Dendritic cell treated with granulocyte-macrophage colony-stimulating factor and Interleukin-4, amounts not matched to agents 40 ng/mL and 50 ng/mL, for 4 days (primary cell): ENCODE data around the gene OR2T27.
"Not testable (repeated sequence)": the region's sequence is repeated elsewhere in the genome, so short reads cannot be mapped to it uniquely, and the experiment has no call there.

Experiments used
- H3K27ac Mint-ChIP-seq: one replicate; pipeline ENCODE4 v1.8.0; 2022; ENCODE audit warnings: mild to moderate bottlenecking, mixed read lengths
- H3K27me3 Mint-ChIP-seq: one replicate; pipeline ENCODE4 v1.8.0; 2022; ENCODE audit warnings: mild to moderate bottlenecking, mixed read lengths
- H3K36me3 Mint-ChIP-seq: one replicate; pipeline ENCODE4 v1.8.0; 2022; ENCODE audit warnings: low read depth, mixed read lengths
- H3K4me1 Mint-ChIP-seq: one replicate; pipeline ENCODE4 v1.8.0; 2022; ENCODE audit warnings: low read depth, mixed read lengths
- H3K4me3 Mint-ChIP-seq: one replicate; pipeline ENCODE4 v1.8.0; 2022; ENCODE audit warnings: mild to moderate bottlenecking, moderate library complexity, mixed read lengths
- H3K9me3 Mint-ChIP-seq: one replicate; pipeline ENCODE4 v1.8.0; 2022; ENCODE audit warnings: mixed read lengths
- intact Hi-C: fragments of 100-400 bp; cut with micrococcal nuclease; formaldehyde crosslinking; loops from one replicate; pipeline ENCODE4 v1.15.0; 2022

OR2T27 gene, protein sequence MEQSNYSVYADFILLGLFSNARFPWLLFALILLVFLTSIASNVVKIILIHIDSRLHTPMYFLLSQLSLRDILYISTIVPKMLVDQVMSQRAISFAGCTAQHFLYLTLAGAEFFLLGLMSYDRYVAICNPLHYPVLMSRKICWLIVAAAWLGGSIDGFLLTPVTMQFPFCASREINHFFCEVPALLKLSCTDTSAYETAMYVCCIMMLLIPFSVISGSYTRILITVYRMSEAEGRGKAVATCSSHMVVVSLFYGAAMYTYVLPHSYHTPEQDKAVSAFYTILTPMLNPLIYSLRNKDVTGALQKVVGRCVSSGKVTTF

GRCh38 chr1:248655354-248655753 lies at the start of gene OR2T27:
OR2T27 (minus strand) TSS chr1:248655528; CDS start chr1:248650884, 4,644 bp downstream.
- H3K9me3 Mint-ChIP-seq, H3K36me3 Mint-ChIP-seq, H3K27me3 Mint-ChIP-seq, H3K4me3 Mint-ChIP-seq, H3K4me1 Mint-ChIP-seq, intact Hi-C loops, H3K27ac Mint-ChIP-seq: not testable (repeated sequence)

DNA sequence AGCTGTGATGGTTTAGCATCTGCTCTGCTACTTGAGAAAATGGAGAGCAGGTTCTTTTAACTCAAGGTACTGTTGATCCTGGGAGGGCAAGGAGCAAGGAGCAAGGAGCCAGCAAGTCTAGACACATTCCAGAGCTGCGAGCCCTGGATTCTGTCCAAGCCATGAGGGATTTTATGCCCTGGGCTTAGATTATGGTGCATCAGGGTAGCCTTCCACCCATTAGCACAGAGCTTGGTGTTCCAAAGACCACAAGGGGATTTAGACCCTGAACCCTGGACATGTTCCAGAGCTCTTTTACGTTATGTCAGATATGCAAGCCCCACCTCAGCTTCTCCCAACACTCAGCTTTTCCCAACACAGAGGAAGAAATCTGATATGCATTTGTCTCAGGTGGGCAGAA lies 49.3 kb upstream of the OR2T27 start:
- Mint-ChIP-seq H3K27me3 (no peaks in the 10 kb centered on the region), H3K4me3 (no peak overlapping the region), H3K36me3 (no peaks in the 10 kb centered on the region), H3K27ac (no peak overlapping the region), H3K4me1 (peaks cover 17% of the 10 kb centered on the region), H3K9me3 (no peaks in the 10 kb centered on the region)
- intact Hi-C loops = loop anchor here (2.0 to 5.0 kb wide), 2 partner anchors 82 to 102 kb away; no protein-coding TSS in a partner anchor

DNA sequence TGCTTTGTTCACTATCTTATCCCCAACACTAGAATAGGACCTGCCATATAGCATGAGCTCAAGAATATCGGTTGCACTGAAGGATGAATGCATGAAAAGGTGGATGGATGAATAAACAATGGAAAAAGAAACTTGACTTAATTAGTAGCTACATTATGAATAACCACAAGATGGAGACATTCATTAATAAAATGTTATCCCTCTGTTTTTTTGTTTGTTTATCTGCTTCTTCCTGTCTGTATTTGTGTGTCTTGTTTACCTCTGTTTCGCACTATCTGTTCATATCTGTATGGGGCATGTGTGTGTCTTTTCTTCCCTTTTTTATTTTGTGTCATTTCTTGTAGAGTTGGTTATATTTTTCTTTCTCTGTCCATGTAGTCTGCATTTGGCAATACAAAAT lies 48.3 kb upstream of the OR2T27 start:
- no peaks in the 10 kb centered on the region for H3K36me3 Mint-ChIP-seq
- H3K9me3 Mint-ChIP-seq = no peaks in the 10 kb centered on the region
- no peaks in the 10 kb centered on the region for H3K27me3 Mint-ChIP-seq
- intact Hi-C loops = loop anchor here (2.0 to 5.0 kb wide), 2 partner anchors 81 to 103 kb away; no protein-coding TSS in a partner anchor
- no peak overlapping the region for H3K27ac Mint-ChIP-seq
- no peak overlapping the region for H3K4me3 Mint-ChIP-seq
- H3K4me1 Mint-ChIP-seq = peaks cover 14% of the 10 kb centered on the region

GRCh38 chr1:248702714-248703113 lies 47.4 kb upstream of the OR2T27 start, which contains the start of gene OR14I1:
OR14I1 (minus strand) TSS chr1:248702766.
- Mint-ChIP-seq H3K36me3 (no peaks in the 10 kb centered on the region), H3K4me1 (peaks cover 6% of the 10 kb centered on the region), H3K9me3 (no peaks in the 10 kb centered on the region), H3K4me3 (no peak within 1 kb of the TSS), H3K27ac (no peak within 1 kb of the TSS), H3K27me3 (no peaks in the 10 kb centered on the region)
- intact Hi-C loops = loop anchor here (5.0 kb wide), 1 partner anchor 80 kb away; no protein-coding TSS in a partner anchor

GRCh38 chr1:248699099-248699498 lies 43.8 kb upstream of the OR2T27 start:
- intact Hi-C loops = no loop called here
- peaks cover 27% of the 10 kb centered on the region for H3K4me1 Mint-ChIP-seq

GRCh38 chr1:248697907-248698306 lies 42.6 kb upstream of the OR2T27 start:
- Mint-ChIP-seq H3K4me3 (no peak overlapping the region), H3K9me3 (no peaks in the 10 kb centered on the region), H3K27ac (no peak overlapping the region), H3K4me1 (peaks cover 27% of the 10 kb centered on the region), H3K27me3 (no peaks in the 10 kb centered on the region), H3K36me3 (no peaks in the 10 kb centered on the region)
- intact Hi-C loops = no loop called here

More at GRCh38 chr1:248699099-248699498, 43.8 kb upstream of the OR2T27 start:
- Mint-ChIP-seq H3K27ac (no peak overlapping the region), H3K4me3 (no peak overlapping the region), H3K9me3 (no peaks in the 10 kb centered on the region), H3K27me3 (no peaks in the 10 kb centered on the region), H3K36me3 (no peaks in the 10 kb centered on the region)

DNA sequence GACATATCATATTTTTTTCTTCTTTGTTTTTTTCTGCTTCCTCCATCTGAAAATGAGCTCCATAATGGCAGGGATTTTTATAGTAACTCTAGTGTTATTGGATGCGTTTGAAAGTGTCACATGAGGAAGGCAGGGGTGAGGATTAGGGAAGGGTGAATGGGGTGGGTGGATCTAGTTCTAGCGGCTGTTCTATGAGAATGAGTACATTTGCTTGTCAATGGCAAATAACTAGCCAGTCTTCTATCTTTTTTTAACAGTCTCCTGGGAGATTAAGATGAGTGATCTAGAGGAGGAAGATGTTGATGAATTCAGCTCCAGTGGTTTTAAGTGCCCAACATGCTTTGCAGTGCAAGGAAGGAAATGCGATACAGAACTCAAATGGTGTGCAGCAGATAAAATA lies 41.4 kb upstream of the OR2T27 start:
- Mint-ChIP-seq H3K9me3 (peaks cover 8% of the 10 kb centered on the region), H3K27me3 (peaks cover 6% of the 10 kb centered on the region), H3K4me1 (peaks cover 27% of the 10 kb centered on the region), H3K36me3 (no peaks in the 10 kb centered on the region), H3K27ac (no peak overlapping the region), H3K4me3 (no peak overlapping the region)
- intact Hi-C loops = no loop called here

DNA sequence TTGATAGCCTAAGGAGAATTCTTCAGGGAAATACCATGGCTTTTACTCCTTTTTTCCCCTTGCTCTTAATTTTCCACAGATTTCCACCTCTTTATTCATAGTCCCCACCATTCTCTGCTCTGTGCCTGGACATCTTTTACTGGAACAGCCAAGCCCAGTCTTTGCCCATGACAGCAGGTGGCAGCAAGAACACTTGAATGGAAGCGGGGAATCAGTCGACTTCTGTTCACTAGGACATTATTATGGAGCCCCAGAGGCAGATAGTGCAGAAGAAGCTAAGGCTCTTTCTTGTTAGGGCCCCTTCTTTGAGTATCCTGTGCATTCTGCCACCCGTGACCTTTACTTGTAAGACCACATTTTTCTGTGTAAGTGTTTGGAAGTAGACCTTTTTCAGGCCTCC lies 40.9 kb upstream of the OR2T27 start:
- no peak overlapping the region for H3K4me3 Mint-ChIP-seq
- intact Hi-C loops = no loop called here
- H3K4me1 Mint-ChIP-seq = peaks cover 27% of the 10 kb centered on the region
- H3K27me3 Mint-ChIP-seq = peaks cover 6% of the 10 kb centered on the region
- no peaks in the 10 kb centered on the region for H3K36me3 Mint-ChIP-seq
- peaks cover 8% of the 10 kb centered on the region for H3K9me3 Mint-ChIP-seq
- H3K27ac Mint-ChIP-seq = no peak overlapping the region

DNA sequence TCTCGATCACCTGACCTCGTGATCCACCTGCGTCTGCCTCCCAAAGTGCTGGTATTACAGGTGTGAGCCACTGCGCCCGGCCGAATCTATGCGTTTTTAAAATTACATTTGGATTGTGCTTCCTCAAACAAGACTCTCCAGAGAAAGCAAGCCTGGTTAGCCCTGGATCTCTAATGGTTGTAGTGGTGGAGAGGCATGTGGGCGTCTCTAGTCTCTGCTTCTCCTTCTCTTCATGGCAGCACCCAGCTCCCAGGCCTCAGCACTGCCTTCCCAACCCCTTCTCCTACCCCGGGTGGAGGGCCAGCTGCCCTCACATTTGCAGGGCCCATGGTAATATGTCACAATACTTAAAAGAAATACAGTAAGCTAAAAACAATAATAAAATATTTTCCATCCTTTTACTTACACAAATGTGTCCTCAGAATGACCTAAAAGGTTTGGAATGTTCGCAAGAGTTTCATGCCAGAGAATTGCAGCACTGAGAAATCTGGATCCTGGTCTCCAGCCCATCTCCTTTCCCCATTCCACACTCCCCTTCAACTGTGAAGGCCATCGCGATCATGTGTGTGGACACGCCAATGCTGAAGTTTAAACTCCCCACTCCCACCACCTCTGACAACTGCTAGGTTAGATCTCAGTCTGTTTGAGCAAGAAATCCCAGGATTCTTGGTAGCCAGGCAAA lies 40.3 kb upstream of the OR2T27 start:
- intact Hi-C loops = loop anchor here (2.0 kb wide), 1 partner anchor 111 kb away; no protein-coding TSS in a partner anchor
- Mint-ChIP-seq H3K27ac (no peak overlapping the region), H3K4me1 (peaks cover 27% of the 10 kb centered on the region), H3K36me3 (no peaks in the 10 kb centered on the region), H3K4me3 (no peak overlapping the region), H3K9me3 (peaks cover 8% of the 10 kb centered on the region), H3K27me3 (peaks cover 6% of the 10 kb centered on the region)

- H3K4me1 Mint-ChIP-seq = peaks cover 19% of the 10 kb centered on the region
- no peak overlapping the region for H3K4me3 Mint-ChIP-seq
- intact Hi-C loops = no loop called here
- H3K36me3 Mint-ChIP-seq = no peaks in the 10 kb centered on the region
- peaks cover 20% of the 10 kb centered on the region for H3K9me3 Mint-ChIP-seq
- H3K27ac Mint-ChIP-seq = no peak overlapping the region
- peaks cover 8% of the 10 kb centered on the region for H3K27me3 Mint-ChIP-seq
Observed at GRCh38 chr1:248691567-248692155, 36.3 kb upstream of the OR2T27 start.

GRCh38 chr1:248688527-248689298 lies 33.4 kb upstream of the OR2T27 start:
- H3K36me3 Mint-ChIP-seq = no peaks in the 10 kb centered on the region
- H3K4me1 Mint-ChIP-seq = peaks cover 5% of the 10 kb centered on the region
- no peak overlapping the region for H3K27ac Mint-ChIP-seq
- no peak overlapping the region for H3K4me3 Mint-ChIP-seq
- intact Hi-C loops = no loop called here
- peaks cover 20% of the 10 kb centered on the region for H3K9me3 Mint-ChIP-seq
- H3K27me3 Mint-ChIP-seq = peaks cover 9% of the 10 kb centered on the region

DNA sequence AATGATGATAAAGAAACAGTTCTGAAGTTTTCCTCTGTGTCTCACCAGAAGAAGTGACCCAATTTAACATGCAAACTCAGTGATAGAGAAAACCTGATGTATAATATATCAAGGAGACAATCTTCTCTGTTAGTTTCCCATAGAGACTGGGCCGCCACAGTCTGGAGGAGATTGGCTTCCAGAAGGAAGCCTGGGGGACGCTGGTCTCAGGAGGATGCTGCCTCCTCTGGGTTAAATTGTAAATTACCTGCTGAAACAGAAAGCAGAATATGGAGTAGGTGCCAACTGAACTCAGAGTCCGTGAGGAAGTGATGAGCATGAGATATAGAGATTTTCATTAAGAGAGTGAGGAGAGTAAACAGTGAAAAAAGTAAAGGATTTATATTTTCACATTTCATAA lies 31.5 kb upstream of the OR2T27 start:
- peaks cover 12% of the 10 kb centered on the region for H3K9me3 Mint-ChIP-seq
- H3K4me1 Mint-ChIP-seq = peaks cover 5% of the 10 kb centered on the region
- no peaks in the 10 kb centered on the region for H3K36me3 Mint-ChIP-seq
- intact Hi-C loops = no loop called here
- H3K27ac Mint-ChIP-seq = no peak overlapping the region
- H3K4me3 Mint-ChIP-seq = no peak overlapping the region
- peaks cover 7% of the 10 kb centered on the region for H3K27me3 Mint-ChIP-seq

- Mint-ChIP-seq H3K9me3 (no peaks in the 10 kb centered on the region), H3K27ac (no peak overlapping the region), H3K4me3 (no peak overlapping the region), H3K36me3 (no peaks in the 10 kb centered on the region), H3K27me3 (peaks cover 9% of the 10 kb centered on the region), H3K4me1 (peaks cover under 1% of the 10 kb centered on the region)
- intact Hi-C loops = no loop called here
Observed at GRCh38 chr1:248681651-248682050, 26.3 kb upstream of the OR2T27 start.
